Memory B cell (primary cell): Measurements from ENCODE around the gene BHLHE41.

Source experiments
- ATAC-seq: fragments of 150-1000 bp; cut with Tn5 transposase; 2 replicates; pipeline ENCODE4 v1.10.0; 2021; ENCODE audit warnings: low read depth, mild to moderate bottlenecking, moderate library complexity
- DNase-seq, 2 donors: peaks; one replicate each; pipeline ENCODE4 v3.0.0; 2022; ENCODE audit warnings: low spot score in 2 of 2
- H3K27ac Mint-ChIP-seq: one replicate; pipeline ENCODE4 v1.8.0; 2022; ENCODE audit warnings: mild to moderate bottlenecking, moderate library complexity, mixed read lengths
- H3K27me3 Mint-ChIP-seq: one replicate; pipeline ENCODE4 v1.8.0; 2022; ENCODE audit warnings: mixed read lengths
- H3K36me3 Mint-ChIP-seq: one replicate; pipeline ENCODE4 v1.8.0; 2022; ENCODE audit warnings: mild to moderate bottlenecking, mixed read lengths
- H3K4me1 Mint-ChIP-seq: one replicate; pipeline ENCODE4 v1.8.0; 2022; ENCODE audit warnings: mixed read lengths
- H3K4me3 Mint-ChIP-seq: one replicate; pipeline ENCODE4 v1.8.0; 2022; ENCODE audit warnings: mild to moderate bottlenecking, moderate library complexity, mixed read lengths
- H3K9me3 Mint-ChIP-seq: one replicate; pipeline ENCODE4 v1.8.0; 2022; ENCODE audit warnings: mixed read lengths

The BHLHE41 gene

DNA sequence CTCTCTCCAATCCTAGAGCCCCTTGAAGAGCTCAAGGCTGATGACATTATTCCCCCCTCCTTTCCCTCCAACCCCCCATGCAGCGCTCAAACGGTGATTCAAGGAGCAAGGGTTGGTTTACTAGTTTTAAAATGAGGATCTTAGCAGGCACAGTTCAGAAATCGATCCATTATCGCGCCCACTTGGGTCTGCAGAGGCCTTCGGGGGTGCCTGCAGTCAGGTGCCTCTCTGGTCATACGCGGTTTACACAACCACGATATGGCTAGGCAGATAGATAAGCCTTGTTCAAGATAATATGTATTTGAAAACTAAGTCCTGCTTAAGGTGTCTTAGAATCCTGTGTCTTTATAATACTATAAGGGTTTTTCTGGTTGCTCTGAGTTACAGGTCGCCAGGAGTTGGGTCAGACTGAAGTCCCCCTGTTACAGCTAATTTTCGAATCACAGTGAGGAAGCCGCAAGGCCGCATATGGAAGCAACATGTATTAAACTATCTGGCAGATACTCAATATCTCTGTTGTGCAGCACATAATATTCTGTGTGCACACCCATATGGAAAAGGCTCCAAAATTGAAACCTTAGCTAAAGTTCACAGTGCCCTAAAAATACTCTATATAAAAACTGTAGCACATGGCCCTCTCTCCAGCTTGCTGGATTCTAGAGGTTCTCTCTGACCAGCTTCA is 10.0 kb downstream of the BHLHE41 start:
- Mint-ChIP-seq H3K4me1 (peaks cover 42% of the 10 kb centered on the region), H3K27me3 (no peaks in the 10 kb centered on the region), H3K36me3 (no peaks in the 10 kb centered on the region), H3K4me3 (peak overlapping the region; percentile 81), H3K9me3 (no peaks in the 10 kb centered on the region), H3K27ac (peak overlapping the region; percentile 98)
- DNase-seq (no peak), ATAC-seq (no peak)

GRCh38 chr12:26113853-26114719 is 10.8 kb downstream of the BHLHE41 start:
- no peaks in the 10 kb centered on the region for H3K9me3 Mint-ChIP-seq
- peaks cover 37% of the 10 kb centered on the region for H3K4me1 Mint-ChIP-seq
- DNase-seq (peak; percentile 74 to 77), ATAC-seq (peak; percentile 74)
- H3K27ac Mint-ChIP-seq = peak overlapping the region; percentile 98
- peak overlapping the region; percentile 93 for H3K4me3 Mint-ChIP-seq
- H3K36me3 Mint-ChIP-seq = no peaks in the 10 kb centered on the region
- H3K27me3 Mint-ChIP-seq = no peaks in the 10 kb centered on the region

DNA sequence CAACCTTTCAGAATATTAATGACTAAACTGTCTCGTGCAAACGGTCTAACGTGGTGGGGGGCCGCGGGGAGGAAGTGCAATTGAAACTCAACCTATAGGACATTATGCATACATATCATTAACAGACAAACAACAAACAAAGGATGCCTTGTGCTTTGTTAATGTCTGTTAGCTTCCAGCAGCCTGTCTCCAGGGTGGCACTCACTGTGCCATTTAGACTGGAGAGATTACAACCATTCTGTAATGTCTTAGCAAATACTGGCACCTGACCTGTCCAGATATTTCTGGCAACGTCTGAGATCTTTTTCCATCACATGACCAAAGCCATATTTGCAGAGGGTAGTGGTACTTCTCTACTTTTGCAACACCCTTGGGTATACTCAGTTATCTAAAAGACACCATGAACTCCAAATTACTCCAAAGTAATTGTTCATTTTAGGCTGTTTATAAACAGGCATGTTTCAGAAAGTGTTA is 11.6 kb downstream of the BHLHE41 start:
- Mint-ChIP-seq H3K4me3 (peak overlapping the region; percentile 93), H3K27ac (peak overlapping the region; percentile 98), H3K36me3 (no peaks in the 10 kb centered on the region), H3K9me3 (no peaks in the 10 kb centered on the region), H3K27me3 (no peaks in the 10 kb centered on the region), H3K4me1 (peaks cover 34% of the 10 kb centered on the region)
- DNase-seq (no peak), ATAC-seq (no peak)

- H3K27me3 Mint-ChIP-seq = no peaks in the 10 kb centered on the region
Measured at GRCh38 chr12:26112703-26113147, 12.1 kb downstream of the BHLHE41 start.

DNA sequence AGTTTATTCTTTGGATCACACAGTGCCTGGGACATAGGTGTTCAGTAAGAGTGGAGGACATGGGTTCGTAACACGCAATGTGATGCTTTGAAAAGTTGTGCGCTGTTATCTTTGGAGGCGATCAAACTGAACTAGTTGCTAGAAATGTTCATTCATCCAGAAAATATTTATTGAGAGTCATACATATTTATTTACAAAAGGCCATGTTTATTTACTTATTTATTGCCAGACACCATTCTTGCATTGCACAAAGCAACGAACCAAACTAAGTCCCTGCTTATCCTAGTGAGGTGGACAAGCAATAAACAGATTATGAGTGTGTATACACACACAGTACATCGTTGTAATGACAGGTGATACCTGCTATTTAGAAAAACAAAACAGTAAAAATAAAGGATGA is 12.6 kb downstream of the BHLHE41 start:
- H3K4me1 Mint-ChIP-seq = peaks cover 30% of the 10 kb centered on the region

More at GRCh38 chr12:26112703-26113147, 12.1 kb downstream of the BHLHE41 start:
- Mint-ChIP-seq H3K4me1 (peaks cover 33% of the 10 kb centered on the region), H3K4me3 (peak overlapping the region; percentile 93), H3K36me3 (no peaks in the 10 kb centered on the region), H3K9me3 (no peaks in the 10 kb centered on the region), H3K27ac (peak overlapping the region; percentile 98)
- no peak for DNase-seq
- ATAC-seq = no peak

GRCh38 chr12:26109343-26109881 is 15.4 kb downstream of the BHLHE41 start:
- H3K27me3 Mint-ChIP-seq = no peaks in the 10 kb centered on the region
- peaks cover 10% of the 10 kb centered on the region for H3K4me1 Mint-ChIP-seq
- H3K9me3 Mint-ChIP-seq = no peaks in the 10 kb centered on the region
- no peak overlapping the region for H3K4me3 Mint-ChIP-seq
- ATAC-seq = no peak
- no peak overlapping the region for H3K27ac Mint-ChIP-seq
- DNase-seq = no peak
- H3K36me3 Mint-ChIP-seq = no peaks in the 10 kb centered on the region

More for the DNA sequence above, 12.6 kb downstream of the BHLHE41 start:
- Mint-ChIP-seq H3K27ac (peak overlapping the region; percentile 98), H3K27me3 (no peaks in the 10 kb centered on the region), H3K36me3 (no peaks in the 10 kb centered on the region), H3K4me3 (no peak overlapping the region), H3K9me3 (no peaks in the 10 kb centered on the region)
- DNase-seq = no peak
- no peak for ATAC-seq

DNA sequence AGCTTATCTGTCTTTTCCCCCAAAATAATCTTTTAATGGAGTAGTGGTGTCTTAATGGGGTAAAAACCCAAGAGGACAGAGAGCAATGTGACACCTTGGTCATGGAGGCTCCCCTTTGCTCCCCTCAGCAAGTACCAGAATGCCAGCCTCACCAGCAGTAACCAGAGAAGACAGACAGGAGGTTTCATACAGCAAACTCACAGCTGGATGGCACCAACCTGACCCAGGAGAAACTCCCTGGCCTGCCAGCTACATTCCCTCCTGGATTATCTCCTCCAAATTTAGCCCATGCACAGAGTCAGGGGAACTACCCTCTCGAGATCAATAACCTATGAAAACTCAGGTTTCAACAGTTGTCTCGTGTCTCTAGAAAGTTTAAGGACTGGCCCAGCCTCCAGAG is 15.9 kb downstream of the BHLHE41 start:
- DNase-seq (no peak), ATAC-seq (no peak)
- Mint-ChIP-seq H3K4me1 (peaks cover 8% of the 10 kb centered on the region), H3K4me3 (no peak overlapping the region), H3K27ac (no peak overlapping the region), H3K36me3 (no peaks in the 10 kb centered on the region), H3K27me3 (no peaks in the 10 kb centered on the region), H3K9me3 (no peaks in the 10 kb centered on the region)

- no peak overlapping the region for H3K27ac Mint-ChIP-seq
- no peaks in the 10 kb centered on the region for H3K9me3 Mint-ChIP-seq
- DNase-seq (no peak), ATAC-seq (no peak)
- peaks cover under 1% of the 10 kb centered on the region for H3K4me1 Mint-ChIP-seq
- no peak overlapping the region for H3K4me3 Mint-ChIP-seq
- H3K36me3 Mint-ChIP-seq = no peaks in the 10 kb centered on the region
- no peaks in the 10 kb centered on the region for H3K27me3 Mint-ChIP-seq
Measured at GRCh38 chr12:26106347-26106746, 18.5 kb downstream of the BHLHE41 start.

DNA sequence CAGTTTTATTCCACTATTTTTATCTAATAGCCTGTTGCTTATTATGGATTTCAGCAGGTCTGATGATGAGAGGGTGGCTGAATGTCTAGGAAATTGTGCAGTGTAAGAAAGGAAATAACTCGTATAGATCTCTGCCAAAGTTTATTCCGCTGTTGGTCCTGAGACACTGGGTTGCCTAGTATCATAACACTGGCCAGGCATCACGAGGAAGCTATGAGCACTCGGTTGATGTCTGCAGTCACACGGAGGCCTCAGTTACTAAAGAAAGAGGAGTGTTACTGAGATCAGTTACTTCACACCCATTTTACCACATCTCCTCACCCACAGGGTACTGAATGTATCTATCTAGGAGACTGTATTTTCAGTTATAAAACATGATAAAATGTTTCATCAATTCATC is 21.9 kb downstream of the BHLHE41 start:
- ATAC-seq = no peak
- H3K27me3 Mint-ChIP-seq = no peaks in the 10 kb centered on the region
- DNase-seq = no peak
- H3K4me3 Mint-ChIP-seq = no peak overlapping the region
- no peaks in the 10 kb centered on the region for H3K9me3 Mint-ChIP-seq
- H3K4me1 Mint-ChIP-seq = peaks cover 3% of the 10 kb centered on the region
- H3K36me3 Mint-ChIP-seq = no peaks in the 10 kb centered on the region
- no peak overlapping the region for H3K27ac Mint-ChIP-seq

DNA sequence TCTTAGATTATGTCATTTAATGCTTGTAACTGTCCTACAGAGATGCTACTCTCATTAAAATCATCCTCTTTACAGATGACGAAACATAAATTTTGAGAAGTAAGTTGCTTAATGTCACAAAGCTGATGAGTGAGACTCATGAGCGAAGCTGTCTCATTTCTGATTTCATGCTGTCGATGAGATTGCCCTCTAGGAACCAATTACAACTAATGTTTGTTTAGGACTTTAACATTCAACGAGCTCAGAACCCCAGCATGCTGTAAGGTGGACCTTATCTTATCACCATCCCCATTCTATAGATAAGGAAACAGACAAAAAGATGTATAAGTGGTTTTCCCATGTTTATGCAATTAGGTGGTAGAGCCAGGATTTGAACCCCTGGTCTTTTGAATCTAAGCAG is 23.1 kb downstream of the BHLHE41 start:
- H3K4me1 Mint-ChIP-seq = peaks cover 3% of the 10 kb centered on the region
- ATAC-seq = no peak

GRCh38 chr12:26101350-26101734 is 23.5 kb downstream of the BHLHE41 start:
- Mint-ChIP-seq H3K9me3 (no peaks in the 10 kb centered on the region), H3K4me1 (peaks cover 3% of the 10 kb centered on the region), H3K4me3 (no peak overlapping the region), H3K27ac (no peak overlapping the region), H3K36me3 (no peaks in the 10 kb centered on the region), H3K27me3 (no peaks in the 10 kb centered on the region)
- DNase-seq (no peak), ATAC-seq (no peak)

More for the DNA sequence above, 23.1 kb downstream of the BHLHE41 start:
- Mint-ChIP-seq H3K36me3 (no peaks in the 10 kb centered on the region), H3K9me3 (no peaks in the 10 kb centered on the region), H3K4me3 (no peak overlapping the region), H3K27ac (no peak overlapping the region), H3K27me3 (no peaks in the 10 kb centered on the region)
- DNase-seq = no peak

DNA sequence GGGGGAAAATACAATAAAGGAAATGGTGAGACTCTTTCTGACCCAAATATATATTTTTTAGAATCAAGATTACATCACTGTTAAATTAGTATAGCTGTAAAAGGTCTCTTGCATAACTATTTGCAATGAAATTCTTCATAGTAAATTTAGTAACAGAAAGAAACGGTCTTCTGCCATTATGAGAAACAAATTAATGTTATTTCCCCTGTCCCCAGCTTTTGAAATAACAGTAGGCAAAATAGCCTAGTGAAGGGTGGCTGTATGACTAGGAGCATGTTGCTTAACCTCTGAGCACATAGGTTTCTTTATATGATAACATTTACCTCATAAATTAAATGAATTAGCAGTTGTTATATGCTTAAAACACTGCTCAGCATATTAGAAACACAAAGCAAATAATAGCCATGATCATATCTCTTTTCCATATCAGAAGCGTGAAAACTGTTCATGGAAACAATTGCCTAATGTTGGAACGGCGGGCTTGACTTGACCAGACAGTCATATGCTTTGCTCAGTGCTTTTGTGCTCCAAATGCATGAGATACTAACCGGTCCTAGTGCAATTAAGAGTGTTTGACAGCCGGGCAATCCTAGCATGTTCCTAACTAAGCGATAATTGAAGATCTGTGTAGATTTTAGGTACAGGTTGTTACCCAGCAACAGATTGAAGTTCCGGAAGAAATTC is 24.0 kb downstream of the BHLHE41 start:
- Mint-ChIP-seq H3K27me3 (no peaks in the 10 kb centered on the region), H3K36me3 (no peaks in the 10 kb centered on the region), H3K4me1 (peaks cover 3% of the 10 kb centered on the region), H3K27ac (no peak overlapping the region), H3K9me3 (no peaks in the 10 kb centered on the region), H3K4me3 (no peak overlapping the region)
- no peak for DNase-seq
- ATAC-seq = no peak

GRCh38 chr12:26097046-26097878 is 27.6 kb downstream of the BHLHE41 start:
- no peaks in the 10 kb centered on the region for H3K9me3 Mint-ChIP-seq
- H3K36me3 Mint-ChIP-seq = no peaks in the 10 kb centered on the region

More at GRCh38 chr12:26097046-26097878, 27.6 kb downstream of the BHLHE41 start:
- H3K27ac Mint-ChIP-seq = no peak overlapping the region
- peaks cover 3% of the 10 kb centered on the region for H3K4me1 Mint-ChIP-seq
- DNase-seq = peak; percentile 47 to 70
- peak; percentile 98 for ATAC-seq
- no peak overlapping the region for H3K4me3 Mint-ChIP-seq
- H3K27me3 Mint-ChIP-seq = no peaks in the 10 kb centered on the region
